HFFc6 (cell line): ENCODE measurements around the gene JKAMP. TPM values are rescaled to one million over a fixed set of nuclear protein-coding genes. Genes with fewer than 3 reads are reported as not detected.

Source experiments
- DNase-seq: peaks from one replicate; pipeline ENCODE4 v3.0.0-alpha.2; 2018
- H3K27ac Mint-ChIP-seq: 2 replicates; pipeline ENCODE4 v1.8.0; 2020; ENCODE audit warnings: mild to moderate bottlenecking, mixed read lengths
- H3K27me3 Mint-ChIP-seq: 2 replicates; pipeline ENCODE4 v1.8.0; 2021; ENCODE audit warnings: mild to moderate bottlenecking, moderate library complexity, mixed read lengths; ENCODE audit not compliant: insufficient read depth
- H3K36me3 Mint-ChIP-seq: 2 replicates; pipeline ENCODE4 v1.8.0; 2021; ENCODE audit warnings: low read depth, mixed read lengths
- H3K4me1 Mint-ChIP-seq: 2 replicates; pipeline ENCODE4 v1.8.0; 2020; ENCODE audit warnings: low read depth, mixed read lengths
- H3K4me3 Mint-ChIP-seq: 2 replicates; pipeline ENCODE4 v1.8.0; 2020; ENCODE audit warnings: mild to moderate bottlenecking, moderate library complexity, mixed read lengths
- H3K9me3 Mint-ChIP-seq: 2 replicates; pipeline ENCODE4 v1.8.0; 2020; ENCODE audit warnings: mild to moderate bottlenecking, mixed read lengths
- long read RNA-seq: library from polyadenylated mRNA; unstranded; transcript quantifications from one replicate; pipeline ENCODE4 v2.0.0, GENCODE V29; 2019
- total RNA-seq, 6 experiments: library from RNA; stranded (reverse); fragmentation: NEBNext Ultra II Directional; extraction: Animal tissue kit (Norgen Biotek cat#: 25700); gene quantifications; 2 replicates in 1 of 6; 3 replicates in 5 of 6; pipeline ENCODE4 v1.2.3, GENCODE V29; 2021
- TF ChIP-seq, protein P1 (sequence below): fragments of 200-600 bp; sonication (generic); IDR thresholded peaks from 2 replicates; pipeline ENCODE4 v1.5.0; 2021; ENCODE audit warnings: antibody characterized with exemption, mild to moderate bottlenecking

Gene JKAMP, protein sequence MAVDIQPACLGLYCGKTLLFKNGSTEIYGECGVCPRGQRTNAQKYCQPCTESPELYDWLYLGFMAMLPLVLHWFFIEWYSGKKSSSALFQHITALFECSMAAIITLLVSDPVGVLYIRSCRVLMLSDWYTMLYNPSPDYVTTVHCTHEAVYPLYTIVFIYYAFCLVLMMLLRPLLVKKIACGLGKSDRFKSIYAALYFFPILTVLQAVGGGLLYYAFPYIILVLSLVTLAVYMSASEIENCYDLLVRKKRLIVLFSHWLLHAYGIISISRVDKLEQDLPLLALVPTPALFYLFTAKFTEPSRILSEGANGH
- total RNA-seq, result 10 to 100 TPM; 54.8 to 71.5 (median 61.9) TPM
- long read RNA-seq, transcript JKAMP-201 (7 exons, 1,726 nt), result major isoform, 73 of 134 reads
- long read RNA-seq, transcript JKAMP-203 (7 exons, 1,636 nt), result minor isoform, 35 of 134 reads
- long read RNA-seq, partial matches to known transcripts, result 1 of 134 reads
- long read RNA-seq, other reads (novel, unspliced or antisense), result 20 of 134 reads

DNA sequence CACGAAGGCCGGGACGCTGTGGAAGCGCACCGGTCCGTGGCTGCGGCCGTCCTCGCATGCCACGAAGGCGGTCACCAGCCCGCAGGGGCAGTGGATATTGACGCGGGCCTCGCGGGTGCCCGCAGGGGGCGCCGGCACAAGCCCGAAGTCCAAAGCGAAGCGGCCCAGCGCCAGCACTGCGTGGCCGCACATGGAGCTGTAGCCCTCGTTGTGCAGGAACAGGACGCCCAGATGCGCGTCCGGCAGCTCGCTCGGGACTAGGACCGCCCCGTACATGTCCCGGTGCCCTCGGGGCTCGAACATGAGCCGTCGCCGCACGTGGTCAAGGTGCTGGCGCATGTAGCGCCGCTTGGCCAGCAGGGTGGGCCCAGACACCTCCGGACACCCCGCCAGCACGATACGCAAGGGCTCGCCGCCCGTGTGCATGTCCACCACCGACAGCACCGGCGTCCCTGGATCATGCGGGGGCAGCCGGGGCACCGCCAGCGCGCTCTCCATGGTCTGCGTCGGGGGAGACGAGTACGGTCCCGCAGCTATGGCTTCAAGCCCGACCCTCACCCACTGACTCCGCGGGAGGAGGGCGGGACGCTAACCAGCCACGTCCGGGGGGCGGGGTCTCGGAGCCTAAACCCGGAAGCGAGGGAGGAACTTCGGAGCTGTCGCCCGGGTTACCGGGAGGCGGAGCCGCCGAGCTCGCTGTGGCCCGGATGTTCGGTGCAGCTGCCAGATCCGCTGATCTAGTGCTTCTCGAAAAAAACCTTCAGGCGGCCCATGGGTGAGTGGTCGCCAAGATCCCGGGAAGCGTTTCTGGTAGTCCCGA, at the start of gene JKAMP, which contains the start of gene L3HYPDH:
Gene JKAMP, plus strand, starts transcription at position 699 of the 820 bp plus-strand sequence. Its CDS starts 73 bp downstream, at position 772.
Gene L3HYPDH, minus strand, starts transcription at position 590 of the 820 bp plus-strand sequence. Its CDS starts 92 bp downstream, at position 498.
- peak within 1 kb of the TSS; percentile 98 for H3K4me3 Mint-ChIP-seq
- peaks cover 1% of the 10 kb centered on the region; the same call in 1 of the 2 replicates for H3K27me3 Mint-ChIP-seq
- H3K9me3 Mint-ChIP-seq, result no peaks in the 10 kb centered on the region
- TF ChIP-seq, protein P1, sequence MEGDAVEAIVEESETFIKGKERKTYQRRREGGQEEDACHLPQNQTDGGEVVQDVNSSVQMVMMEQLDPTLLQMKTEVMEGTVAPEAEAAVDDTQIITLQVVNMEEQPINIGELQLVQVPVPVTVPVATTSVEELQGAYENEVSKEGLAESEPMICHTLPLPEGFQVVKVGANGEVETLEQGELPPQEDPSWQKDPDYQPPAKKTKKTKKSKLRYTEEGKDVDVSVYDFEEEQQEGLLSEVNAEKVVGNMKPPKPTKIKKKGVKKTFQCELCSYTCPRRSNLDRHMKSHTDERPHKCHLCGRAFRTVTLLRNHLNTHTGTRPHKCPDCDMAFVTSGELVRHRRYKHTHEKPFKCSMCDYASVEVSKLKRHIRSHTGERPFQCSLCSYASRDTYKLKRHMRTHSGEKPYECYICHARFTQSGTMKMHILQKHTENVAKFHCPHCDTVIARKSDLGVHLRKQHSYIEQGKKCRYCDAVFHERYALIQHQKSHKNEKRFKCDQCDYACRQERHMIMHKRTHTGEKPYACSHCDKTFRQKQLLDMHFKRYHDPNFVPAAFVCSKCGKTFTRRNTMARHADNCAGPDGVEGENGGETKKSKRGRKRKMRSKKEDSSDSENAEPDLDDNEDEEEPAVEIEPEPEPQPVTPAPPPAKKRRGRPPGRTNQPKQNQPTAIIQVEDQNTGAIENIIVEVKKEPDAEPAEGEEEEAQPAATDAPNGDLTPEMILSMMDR, result peak; percentile 81
- peak; percentile 93 for DNase-seq
- peak within 1 kb of the TSS; percentile 99 for H3K27ac Mint-ChIP-seq
- peaks cover 67% of the 10 kb centered on the region for H3K4me1 Mint-ChIP-seq
- H3K36me3 Mint-ChIP-seq, result peaks cover 31% of the 10 kb centered on the region

DNA sequence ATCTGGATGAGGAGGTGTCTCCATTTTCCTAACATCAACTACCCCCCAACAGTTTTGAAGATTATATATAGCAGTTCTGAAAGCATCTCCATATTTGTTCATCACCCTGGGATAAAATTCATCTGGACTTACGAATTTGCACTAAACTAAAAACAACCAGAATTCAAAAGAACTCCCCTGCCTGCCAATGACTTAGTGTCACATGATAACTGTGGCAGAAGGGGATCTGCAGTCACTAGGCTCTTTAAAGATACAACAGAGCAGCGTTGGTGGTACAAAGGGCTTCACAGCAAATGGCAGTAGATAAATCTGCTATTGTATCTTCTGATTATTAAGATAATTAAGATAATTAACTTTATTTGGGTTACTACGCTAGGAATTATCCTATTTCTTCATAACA, 49.2 kb upstream of the JKAMP start:
- TF ChIP-seq, protein P1, result no peak
- Mint-ChIP-seq H3K4me3 (no peak overlapping the region), H3K4me1 (peaks cover 30% of the 10 kb centered on the region), H3K27me3 (peaks cover 2% of the 10 kb centered on the region; the same call in 1 of the 2 replicates), H3K9me3 (no peaks in the 10 kb centered on the region), H3K27ac (no peak overlapping the region), H3K36me3 (no peaks in the 10 kb centered on the region)
- no peak for DNase-seq

DNA sequence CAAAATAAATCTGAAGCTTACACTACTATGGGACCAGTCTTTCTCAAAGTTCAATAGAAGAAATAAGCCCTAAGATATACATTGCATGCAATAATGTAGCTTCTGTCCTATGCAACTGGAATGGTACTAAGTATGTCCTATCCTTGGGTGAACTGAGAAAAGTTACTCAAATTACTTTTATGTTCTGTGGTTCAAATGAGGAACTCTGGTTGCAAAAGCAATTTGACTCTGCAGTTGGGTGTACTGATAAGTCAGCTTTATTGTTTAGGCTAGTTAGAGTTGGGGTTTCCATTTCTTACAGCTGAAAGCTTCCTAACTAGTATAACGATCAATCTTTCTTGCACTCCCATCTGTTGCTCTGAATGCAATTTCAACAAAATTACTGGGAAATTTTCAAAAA, 48.3 kb upstream of the JKAMP start:
- Mint-ChIP-seq H3K4me3 (no peak overlapping the region), H3K4me1 (peaks cover 37% of the 10 kb centered on the region), H3K27ac (no peak overlapping the region), H3K27me3 (peaks cover 2% of the 10 kb centered on the region; the same call in 1 of the 2 replicates), H3K9me3 (no peaks in the 10 kb centered on the region), H3K36me3 (no peaks in the 10 kb centered on the region)
- no peak for DNase-seq
- TF ChIP-seq, protein P1, result no peak

DNA sequence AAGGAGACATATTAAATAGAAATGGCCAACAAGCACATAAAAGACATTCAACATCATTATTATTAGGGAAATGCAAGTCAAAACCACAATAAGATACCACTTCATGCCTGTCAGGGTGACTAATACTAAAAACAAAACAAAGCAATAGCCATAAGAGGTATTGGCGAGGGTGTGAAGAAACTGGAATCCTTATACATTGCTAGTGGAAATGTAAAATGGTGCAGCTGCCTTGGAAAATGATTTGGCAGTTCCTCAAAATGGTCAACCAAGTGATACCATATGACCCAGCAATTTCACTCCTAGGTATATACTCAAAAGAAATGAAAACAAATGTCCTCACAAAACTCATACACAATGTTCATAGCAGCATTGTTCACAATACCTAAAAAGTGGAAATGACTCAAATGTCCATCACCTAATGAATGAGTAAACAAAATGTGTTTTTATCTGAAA, 46.1 kb upstream of the JKAMP start:
- peak overlapping the region; percentile 27; the same call in 1 of the 2 replicates for H3K27ac Mint-ChIP-seq
- DNase-seq, result peak; percentile 69
- H3K36me3 Mint-ChIP-seq, result no peaks in the 10 kb centered on the region
- H3K4me1 Mint-ChIP-seq, result peaks cover 37% of the 10 kb centered on the region
- TF ChIP-seq, protein P1, result no peak
- peaks cover 2% of the 10 kb centered on the region; the same call in 1 of the 2 replicates for H3K27me3 Mint-ChIP-seq
- peak overlapping the region; percentile 11; the same call in 1 of the 2 replicates for H3K4me3 Mint-ChIP-seq
- no peaks in the 10 kb centered on the region for H3K9me3 Mint-ChIP-seq
